ENCODE results near the gene NAGLU.
A peak's percentile ranks its signal among the peaks of the same experiment; 100 is the strongest.

NAGLU gene

GRCh38 chr17:42536048-42536371 is at the start of gene NAGLU:
Gene NAGLU, plus strand, starts transcription at chr17:42536241. Its CDS starts 32 bp downstream, at chr17:42536273.
- DNase-seq, result peak; percentile 88 to 89

DNA sequence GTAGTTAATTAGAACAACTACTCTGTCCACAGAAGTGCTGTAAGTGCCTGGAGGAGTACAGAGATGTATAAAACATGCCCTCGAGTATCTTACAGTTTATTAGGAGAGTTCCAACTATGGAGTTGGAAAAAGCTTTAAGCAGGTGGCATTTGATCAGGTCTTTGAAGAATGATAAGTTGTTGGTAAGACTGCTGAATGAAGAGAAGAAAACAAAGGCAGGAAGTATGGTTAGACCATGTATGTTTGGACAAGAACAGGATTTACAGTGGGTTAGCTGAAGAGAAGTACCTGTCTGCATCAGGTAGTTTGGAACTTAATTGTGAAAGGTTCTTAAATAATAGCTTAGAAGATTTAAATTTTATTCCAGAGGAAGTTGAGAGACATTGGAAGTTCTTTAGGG is 48.0 kb upstream of the NAGLU start:
- no peak for DNase-seq

- DNase-seq, result no peak
Measured at GRCh38 chr17:42493319-42493718, 42.7 kb upstream of the NAGLU start.

DNA sequence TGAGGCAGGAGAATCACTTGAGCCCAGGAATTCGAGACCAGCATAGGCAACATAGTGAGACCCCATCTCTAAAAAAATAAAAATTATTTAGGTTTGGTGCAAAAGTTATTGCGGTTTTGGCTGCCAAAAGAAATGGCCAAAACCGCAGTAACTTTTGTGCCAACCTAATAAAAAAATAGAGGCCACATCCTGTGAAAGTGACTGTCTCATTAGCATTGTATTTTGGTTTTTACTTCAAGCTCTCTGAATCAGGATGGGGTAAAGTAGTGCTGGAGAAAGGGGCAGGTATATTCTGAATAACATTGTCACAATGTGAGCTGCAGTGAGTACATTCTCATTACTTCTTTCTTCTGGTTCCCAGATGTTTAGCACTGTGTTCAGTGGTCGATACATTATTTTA is 41.4 kb upstream of the NAGLU start:
- no peak for DNase-seq

GRCh38 chr17:42498828-42499227 is 37.2 kb upstream of the NAGLU start:
- no peak for DNase-seq

DNA sequence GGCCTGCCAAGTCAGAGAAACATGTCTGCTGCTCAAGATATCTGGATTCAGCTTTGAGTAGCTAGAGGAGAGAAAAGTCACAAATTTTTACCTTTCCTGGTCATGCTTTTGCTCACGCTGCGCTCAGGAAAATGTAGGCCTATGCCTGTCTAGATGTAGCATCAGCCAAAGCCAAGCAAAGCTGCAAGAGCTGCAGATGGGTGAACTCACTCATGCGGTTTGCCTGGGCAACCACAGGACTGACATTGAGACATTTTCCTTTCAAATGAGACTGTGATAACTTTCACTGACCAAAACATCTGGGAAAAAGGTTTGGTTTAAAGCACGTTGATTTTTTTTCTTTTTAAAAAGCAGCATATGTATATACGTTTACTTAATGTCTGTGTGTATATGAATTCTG is 34.0 kb upstream of the NAGLU start:
- no peak for DNase-seq

DNA sequence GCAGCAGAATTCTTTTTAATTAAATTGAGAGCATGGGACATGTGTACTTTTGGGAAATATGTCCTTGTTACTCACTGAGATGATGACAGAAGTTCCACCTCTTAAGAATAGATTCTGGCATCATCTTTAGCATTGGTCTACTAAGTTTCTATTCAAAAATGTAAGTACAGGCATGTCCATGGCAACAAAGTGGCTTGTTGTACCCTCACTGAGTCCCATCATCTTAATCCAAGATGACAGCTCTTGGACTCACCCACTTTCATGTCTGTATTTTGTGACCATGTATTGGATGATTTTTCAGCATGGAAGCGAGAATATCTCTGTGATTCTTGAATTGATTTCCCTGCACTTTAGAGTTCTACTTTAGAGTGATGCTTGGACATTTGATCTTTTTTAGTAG is 33.1 kb upstream of the NAGLU start:
- no peak for DNase-seq

DNA sequence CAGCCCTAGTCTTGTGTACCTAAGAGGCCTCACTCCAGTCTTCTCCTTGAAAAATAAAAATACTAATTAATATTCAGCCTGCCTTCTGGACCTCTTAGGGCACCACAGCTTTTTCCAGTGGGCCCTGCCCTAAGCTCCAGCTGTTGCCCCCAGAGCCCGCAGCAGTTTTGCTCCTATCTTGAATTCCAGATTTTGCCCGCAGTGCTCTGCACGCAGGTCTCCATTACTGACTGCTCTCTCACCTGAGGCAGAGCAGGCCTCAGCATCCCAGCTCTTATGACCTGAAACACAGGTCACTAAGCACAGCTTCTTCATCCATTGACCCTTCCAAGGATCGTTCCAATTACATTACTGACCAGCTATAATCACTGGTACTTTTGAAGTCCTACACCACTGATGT is 28.4 kb upstream of the NAGLU start:
- DNase-seq, result no peak

DNA sequence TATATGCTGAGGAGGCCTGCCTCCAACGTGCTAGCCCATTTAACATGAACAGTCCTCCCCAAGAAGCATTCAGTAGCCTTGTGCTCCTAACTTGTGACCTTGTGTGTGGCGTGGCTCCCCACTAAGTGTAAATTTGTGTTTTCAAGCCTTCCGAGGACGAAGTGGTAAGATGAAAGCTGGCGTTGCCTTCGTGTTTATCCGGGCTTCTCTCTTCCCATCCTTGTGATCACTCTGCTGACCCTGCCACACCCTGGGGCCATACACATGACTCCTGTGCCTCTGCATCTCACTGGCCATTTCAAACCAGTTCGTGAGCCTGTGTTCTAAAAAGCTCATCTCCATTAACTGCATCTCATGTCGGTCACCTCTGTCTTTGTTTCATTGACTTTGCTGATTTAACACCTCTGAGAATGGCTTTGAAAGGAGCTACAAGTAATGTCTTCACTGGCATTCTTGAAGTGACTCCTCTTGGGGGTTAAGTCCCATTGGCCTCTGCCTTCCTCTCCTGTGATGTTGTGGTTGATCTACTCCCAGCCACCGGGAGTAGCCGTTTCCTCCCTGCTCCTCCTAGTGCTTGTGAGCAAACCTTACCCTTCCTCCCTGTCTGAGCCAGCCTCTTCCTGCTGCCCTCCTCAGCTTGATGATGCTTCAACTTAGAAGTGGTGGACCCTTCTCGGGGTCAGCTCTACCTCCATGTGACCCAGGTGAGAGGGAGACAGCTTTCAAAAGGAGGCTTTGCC is 27.4 kb upstream of the NAGLU start:
- DNase-seq, result no peak

DNA sequence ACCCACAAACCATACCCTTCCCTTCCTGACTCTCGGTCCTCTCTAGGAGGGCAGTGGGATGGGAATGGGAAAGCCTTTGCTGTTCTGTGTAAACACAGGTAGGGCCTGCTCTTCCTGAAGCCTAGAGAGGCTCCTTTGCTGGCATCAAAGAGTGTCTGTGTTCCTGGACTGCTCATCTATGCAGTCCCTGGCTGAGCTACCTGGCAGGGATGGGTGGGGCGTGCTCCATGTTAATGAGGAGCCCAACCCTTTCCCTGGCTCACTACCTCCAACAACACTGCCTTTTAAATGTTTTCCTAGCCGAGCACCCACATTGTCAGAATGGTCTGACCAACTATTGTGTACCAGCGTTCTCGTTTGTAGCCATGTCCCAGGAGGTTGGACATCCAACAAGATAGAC is 26.6 kb upstream of the NAGLU start:
- DNase-seq, result no peak

GRCh38 chr17:42509841-42510240 is 26.2 kb upstream of the NAGLU start:
- no peak for DNase-seq

GRCh38 chr17:42512246-42512645 is 23.8 kb upstream of the NAGLU start:
- DNase-seq, result no peak

DNA sequence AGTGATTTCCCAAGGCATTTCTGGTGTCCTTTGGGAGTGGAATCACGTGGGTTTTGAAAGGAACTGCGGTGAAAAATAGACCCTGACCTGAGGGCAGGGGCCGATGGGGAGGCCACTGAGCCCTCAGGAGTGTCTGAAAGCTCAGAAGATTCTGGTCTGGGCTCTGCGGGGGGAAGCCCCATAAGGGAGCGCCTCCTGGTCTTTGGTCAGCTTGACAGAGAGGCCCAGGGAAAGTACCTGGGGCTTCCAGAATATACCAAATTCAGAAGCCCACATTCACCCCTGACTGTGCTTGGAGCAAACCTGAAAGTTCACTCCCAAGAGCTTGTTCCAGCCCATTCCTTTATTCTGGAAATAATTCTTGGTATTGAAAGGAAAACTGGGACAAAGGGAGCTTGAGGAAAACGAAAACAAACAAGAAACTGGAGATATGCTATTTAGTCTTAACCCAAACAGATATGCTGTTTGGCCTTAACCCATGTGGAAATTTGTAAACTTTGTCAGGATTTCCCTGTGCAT is 23.2 kb upstream of the NAGLU start:
- DNase-seq, result no peak

GRCh38 chr17:42513686-42514085 is 22.4 kb upstream of the NAGLU start:
- no peak for DNase-seq

- no peak for DNase-seq
Measured at GRCh38 chr17:42514279-42514678, 21.8 kb upstream of the NAGLU start.

- DNase-seq, result no peak
Measured at GRCh38 chr17:42514867-42515266, 21.2 kb upstream of the NAGLU start.

GRCh38 chr17:42517516-42517915 is 18.5 kb upstream of the NAGLU start:
- DNase-seq, result peak; percentile 83

DNA sequence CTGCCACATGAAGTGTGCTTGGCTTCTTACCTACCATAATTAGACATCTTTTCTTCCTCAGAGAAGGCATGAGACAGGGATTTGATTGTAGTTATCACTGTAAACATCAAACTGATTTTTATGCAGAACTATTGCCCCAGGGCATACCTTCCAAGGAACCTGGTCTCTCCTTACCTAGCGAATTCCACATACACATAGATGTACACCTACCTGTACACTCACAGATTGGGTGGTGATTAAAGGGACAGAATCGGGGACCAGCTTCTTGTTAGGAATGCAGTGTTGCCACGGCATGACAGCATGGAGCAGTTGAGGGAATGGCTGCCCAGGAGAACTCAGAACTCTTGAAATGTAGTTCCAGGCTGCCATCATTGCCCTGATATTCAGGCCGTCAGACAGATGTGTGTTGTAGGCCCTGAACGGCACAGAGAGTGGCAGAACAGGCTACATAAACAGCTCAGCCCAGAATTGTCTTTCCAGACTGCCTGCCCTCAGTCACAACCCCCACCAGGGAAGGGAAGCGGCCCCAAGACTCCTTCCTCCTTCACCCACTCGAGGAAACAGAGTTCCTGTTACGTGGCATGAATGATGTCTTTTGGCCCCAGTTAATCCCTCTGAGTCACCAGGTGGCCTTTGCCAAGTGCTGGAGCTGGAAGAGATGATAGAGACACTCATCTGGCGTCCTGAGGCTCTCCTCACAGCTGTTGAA is 17.8 kb upstream of the NAGLU start:
- DNase-seq, result peak; percentile 33 to 40

DNA sequence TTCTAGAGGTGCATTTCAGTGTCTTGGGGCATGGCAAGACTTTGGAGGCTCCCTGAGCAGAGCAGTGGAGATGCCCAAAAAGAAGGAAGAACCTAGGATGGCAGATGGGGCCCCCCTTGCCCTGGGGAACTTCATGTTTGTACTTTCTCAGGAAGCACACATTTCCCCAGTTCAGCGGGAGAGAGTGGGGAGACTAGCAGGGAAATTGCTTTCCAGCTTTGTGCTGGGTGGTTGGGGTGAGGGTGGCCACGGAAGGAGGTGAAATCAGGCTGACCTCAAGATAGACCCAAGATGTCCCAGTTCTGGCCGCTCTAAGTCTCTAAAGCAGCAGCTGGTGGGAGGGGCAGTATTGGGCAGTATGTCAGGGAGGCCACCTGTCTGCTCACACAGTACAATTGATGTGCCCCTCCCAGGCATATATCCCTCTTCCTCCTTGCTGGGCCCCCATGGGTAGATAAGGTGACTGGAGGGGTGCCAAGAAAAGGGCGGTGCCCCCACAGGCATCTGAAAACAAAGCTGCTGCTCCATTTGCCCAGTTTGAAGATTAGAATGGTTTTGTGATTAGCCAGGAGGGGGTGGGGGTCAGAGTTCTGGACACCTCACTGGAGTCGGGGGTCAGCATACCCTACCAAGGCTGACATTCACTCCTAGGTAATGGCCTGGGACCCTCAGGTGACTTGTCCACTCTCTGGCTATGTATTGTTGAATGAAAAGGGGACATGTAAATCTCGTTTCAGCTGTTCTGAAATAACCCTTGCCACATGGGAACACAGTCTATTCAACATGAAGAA is 17.1 kb upstream of the NAGLU start:
- DNase-seq, result no peak

GRCh38 chr17:42519546-42520491 is 16.2 kb upstream of the NAGLU start:
- DNase-seq, result peak; percentile 58 to 61

GRCh38 chr17:42520540-42520951 is 15.5 kb upstream of the NAGLU start:
- peak in 1 of 2 experiments; percentile 13 for DNase-seq

- DNase-seq, result no peak
Measured at GRCh38 chr17:42521036-42521435, 15.0 kb upstream of the NAGLU start.
